Loucy (cell line): ENCODE results near the gene RNF8.
"Not testable (repeated sequence)": the region's sequence is repeated elsewhere in the genome, so short reads cannot be mapped to it uniquely, and the experiment has no call there.

Experiments used
- EZH2phosphoT487 ChIP-seq: fragments of 200-600 bp; IDR thresholded peaks from 2 replicates; pipeline ENCODE4 v1.6.1; 2018; ENCODE audit warnings: antibody characterized with exemption, mild to moderate bottlenecking, moderate library complexity, borderline replicate concordance
- TF ChIP-seq, protein P1 (sequence below): fragments of 200-600 bp; sonication (generic); conservative IDR thresholded peaks from 2 replicates; pipeline ENCODE4 v1.5.1; 2014; ENCODE audit warnings: mild to moderate bottlenecking, antibody characterized with exemption, low read length

DNA sequence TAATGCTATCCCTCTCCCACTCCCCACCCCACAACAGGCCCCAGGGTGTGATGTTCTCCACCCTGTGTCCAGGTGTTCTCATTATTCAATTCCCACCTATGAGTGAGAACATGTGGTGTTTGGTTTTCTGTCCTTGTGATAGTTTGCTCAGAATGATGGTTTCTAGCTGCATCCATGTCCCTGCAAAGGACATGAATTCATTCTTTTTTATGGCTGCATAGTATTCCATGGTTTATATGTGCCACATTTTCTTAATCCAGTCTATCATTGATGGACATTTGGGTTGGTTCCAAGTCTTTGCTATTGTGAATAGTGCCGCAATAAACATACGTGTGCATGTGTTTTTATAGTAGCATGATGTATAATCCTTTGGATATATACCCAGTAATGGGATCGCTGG, 15.5 kb upstream of the RNF8 start:
- TF ChIP-seq, protein P1, sequence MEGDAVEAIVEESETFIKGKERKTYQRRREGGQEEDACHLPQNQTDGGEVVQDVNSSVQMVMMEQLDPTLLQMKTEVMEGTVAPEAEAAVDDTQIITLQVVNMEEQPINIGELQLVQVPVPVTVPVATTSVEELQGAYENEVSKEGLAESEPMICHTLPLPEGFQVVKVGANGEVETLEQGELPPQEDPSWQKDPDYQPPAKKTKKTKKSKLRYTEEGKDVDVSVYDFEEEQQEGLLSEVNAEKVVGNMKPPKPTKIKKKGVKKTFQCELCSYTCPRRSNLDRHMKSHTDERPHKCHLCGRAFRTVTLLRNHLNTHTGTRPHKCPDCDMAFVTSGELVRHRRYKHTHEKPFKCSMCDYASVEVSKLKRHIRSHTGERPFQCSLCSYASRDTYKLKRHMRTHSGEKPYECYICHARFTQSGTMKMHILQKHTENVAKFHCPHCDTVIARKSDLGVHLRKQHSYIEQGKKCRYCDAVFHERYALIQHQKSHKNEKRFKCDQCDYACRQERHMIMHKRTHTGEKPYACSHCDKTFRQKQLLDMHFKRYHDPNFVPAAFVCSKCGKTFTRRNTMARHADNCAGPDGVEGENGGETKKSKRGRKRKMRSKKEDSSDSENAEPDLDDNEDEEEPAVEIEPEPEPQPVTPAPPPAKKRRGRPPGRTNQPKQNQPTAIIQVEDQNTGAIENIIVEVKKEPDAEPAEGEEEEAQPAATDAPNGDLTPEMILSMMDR = not testable (repeated sequence)
- not testable (repeated sequence) for TF ChIP-seq EZH2phosphoT487
